Choroid plexus epithelial cell (primary cell): ENCODE data around the gene CADPS.

Experiments
- DNase-seq: peaks from one replicate; pipeline ENCODE4 v3.0.0-alpha.2; 2010; ENCODE audit warnings: low read depth
- H3K4me3 ChIP-seq: 2 replicates; pipeline ENCODE4 v1.5.1; 2011; ENCODE audit warnings: low read depth, mild to moderate bottlenecking, control low read depth, low read length, moderate library complexity
- CTCF ChIP-seq: conservative IDR thresholded peaks from 2 replicates; pipeline ENCODE4 v1.5.1; 2011; ENCODE audit warnings: low read depth, mild to moderate bottlenecking, control low read depth, inconsistent platforms, low read length, moderate library complexity

The CADPS gene

GRCh38 chr3:62758296-62759066 is 116.7 kb downstream of the CADPS start:
- DNase-seq: no peak
- no peak overlapping the region for H3K4me3 ChIP-seq
- TF ChIP-seq CTCF: no peak

DNA sequence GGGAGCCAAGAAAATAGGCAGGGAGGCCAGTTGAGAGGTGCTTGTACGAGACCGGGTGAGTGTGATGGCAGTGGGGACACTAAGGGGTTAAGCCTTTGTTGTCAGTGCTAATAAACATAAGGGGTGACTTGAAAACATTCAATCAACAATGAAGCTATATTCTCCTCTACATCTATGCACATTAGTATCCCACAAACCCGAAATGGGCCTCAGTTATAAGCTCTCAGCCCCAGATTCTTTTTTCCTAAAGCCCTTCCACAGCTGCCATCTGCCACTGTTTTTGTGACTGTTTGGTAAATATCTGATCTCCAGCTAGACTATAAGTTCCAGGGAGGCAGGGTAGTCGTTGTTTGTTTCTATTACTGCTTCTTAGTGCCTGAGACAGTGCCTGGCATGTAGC is 118.2 kb downstream of the CADPS start:
- no peak for DNase-seq
- TF ChIP-seq CTCF: no peak
- H3K4me3 ChIP-seq: no peak overlapping the region

DNA sequence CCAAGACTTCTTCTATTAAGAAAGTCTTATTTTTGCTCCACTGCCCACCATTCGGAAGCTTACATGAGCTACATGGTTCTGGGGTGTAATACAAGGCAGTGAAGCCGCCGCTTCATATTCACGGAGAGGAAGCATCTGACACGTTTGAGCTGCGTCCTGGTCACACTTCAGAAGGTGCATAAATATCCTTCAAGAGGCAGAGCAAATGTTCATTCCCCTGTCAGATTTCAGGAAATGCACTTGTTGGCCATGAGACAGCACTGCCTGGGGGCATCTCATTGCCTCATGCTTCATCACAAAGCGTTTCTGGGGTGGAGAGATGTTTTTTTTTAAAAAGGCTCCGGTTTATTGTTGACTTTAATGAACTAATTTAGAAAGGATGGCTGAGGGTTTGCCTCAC is 119.9 kb downstream of the CADPS start:
- H3K4me3 ChIP-seq: no peak overlapping the region
- no peak for TF ChIP-seq CTCF
- no peak for DNase-seq

DNA sequence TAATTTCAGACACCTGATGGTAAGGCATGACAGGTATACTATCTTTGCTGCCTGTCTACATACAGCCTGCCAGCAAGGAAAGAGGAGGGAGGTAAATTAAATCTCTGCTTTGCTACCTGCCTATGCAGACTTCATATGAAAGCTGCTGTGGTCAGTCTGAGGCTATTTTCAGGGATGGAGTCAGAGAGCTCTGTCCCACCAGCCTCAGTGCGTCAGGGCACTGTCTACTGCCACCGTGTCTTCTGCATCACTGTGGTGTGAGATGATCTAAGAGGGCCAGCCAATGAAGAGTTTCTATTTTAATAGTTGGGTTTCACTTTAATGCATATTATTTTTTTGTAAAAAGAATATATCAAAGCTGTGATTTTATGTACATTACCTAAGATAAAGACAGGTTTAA is 125.6 kb downstream of the CADPS start:
- H3K4me3 ChIP-seq: no peak overlapping the region
- no peak for DNase-seq
- no peak for TF ChIP-seq CTCF

DNA sequence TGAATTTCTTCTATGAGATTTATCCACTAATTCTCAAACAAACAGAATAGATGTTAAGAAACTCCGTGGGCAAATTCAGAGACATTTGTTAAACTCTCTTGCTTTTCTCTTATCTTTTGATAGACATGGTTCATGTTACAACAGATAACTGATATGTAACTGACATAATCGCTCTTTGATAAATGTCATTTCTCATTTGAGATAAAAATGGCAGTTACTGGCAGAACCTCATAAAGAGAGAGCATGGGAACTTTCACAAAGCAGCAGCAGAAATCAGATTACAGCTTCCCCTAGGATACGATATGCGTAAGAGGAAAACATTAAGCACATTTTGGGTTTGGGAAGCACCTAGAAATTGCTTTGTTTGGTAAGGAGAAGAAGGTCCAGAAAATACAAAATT is 126.1 kb downstream of the CADPS start:
- TF ChIP-seq CTCF: no peak
- no peak overlapping the region for H3K4me3 ChIP-seq
- no peak for DNase-seq

DNA sequence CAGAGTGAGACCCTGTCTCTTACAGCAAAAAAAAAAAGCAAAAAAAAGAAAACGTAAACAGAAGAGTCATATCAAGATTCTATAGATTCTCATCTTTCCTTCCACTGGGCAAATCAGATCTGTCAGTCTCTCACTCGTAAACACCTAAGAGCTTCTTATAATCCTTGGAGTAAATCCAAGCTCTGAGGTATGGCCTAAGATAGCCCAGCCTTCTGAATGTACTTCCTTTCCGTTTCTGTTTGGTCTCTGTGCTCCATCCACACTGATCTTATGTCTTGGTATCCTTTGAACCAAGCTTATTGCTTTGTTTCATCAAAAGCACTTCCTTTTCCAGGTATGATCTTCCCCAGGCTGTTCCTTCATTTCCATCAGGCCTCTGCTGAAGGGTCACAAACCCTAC is 137.8 kb downstream of the CADPS start:
- TF ChIP-seq CTCF: no peak
- no peak for DNase-seq

DNA sequence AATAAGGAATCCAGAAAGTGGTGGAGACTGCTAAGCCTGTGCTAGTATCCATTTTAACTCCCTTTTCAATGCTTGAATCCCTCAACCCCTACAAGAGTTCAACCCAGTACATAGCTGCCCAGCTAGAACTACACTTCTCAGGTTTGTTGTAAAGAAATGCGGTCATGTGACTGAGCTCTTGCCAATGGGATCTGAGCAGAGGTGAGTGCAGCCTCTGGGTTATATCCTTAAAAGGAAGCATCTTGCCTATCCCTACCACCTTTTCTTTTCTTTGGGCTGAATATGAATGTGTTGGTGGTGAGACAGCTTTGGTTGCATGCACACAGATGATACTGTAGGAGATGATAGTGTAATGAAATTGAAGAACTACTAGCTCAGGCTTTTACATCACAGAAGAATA is 139.7 kb downstream of the CADPS start:
- no peak overlapping the region for H3K4me3 ChIP-seq
- no peak for TF ChIP-seq CTCF
- no peak for DNase-seq

More for the DNA sequence above, 137.8 kb downstream of the CADPS start:
- no peak overlapping the region for H3K4me3 ChIP-seq
